GM19043 (cell line): Measurements from ENCODE around the gene BCAS4.

Source experiments
- ATAC-seq: cut with Tn5 transposase; IDR thresholded peaks from one replicate; pipeline ENCODE4 v1.9.1; 2021; ENCODE audit warnings: low read depth; ENCODE audit not compliant: unreplicated experiment

Gene BCAS4

DNA sequence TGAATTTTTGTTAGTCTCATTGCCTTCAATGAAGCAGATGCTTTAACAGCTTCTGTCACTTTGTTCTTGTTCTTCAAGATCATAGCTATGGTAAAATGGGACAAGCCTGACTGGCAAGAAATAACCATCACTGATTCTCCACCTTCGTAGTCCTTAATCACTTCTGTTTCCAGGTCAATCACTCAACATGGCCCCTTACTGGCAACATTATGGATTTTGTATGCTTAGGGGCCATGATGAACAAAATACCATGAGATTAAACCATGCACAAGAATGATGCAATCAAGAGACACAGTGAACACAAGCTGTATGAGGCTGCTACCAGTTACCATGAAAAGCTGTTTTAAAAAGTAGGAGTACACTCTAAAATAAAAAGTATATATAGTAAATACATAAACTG, 103.6 kb downstream of the BCAS4 start:
- no peak for ATAC-seq

DNA sequence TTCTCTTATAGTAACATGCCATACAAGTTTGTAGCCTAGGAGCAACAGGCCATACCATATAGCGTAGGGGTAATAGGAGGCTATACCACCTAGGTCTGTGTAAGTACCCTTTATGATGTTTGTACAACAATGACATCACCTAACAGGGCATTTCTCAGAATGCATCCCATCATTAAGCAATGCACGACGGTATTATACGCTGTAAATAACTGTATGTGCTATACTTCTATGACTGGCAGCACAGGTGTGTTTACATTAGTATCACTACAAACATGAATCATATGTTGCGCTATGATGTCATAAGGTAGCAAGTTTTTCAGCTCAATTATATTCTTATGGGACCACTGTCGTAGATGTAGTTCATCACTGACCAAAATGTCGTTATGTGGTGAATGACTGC, 105.4 kb downstream of the BCAS4 start:
- no peak for ATAC-seq

DNA sequence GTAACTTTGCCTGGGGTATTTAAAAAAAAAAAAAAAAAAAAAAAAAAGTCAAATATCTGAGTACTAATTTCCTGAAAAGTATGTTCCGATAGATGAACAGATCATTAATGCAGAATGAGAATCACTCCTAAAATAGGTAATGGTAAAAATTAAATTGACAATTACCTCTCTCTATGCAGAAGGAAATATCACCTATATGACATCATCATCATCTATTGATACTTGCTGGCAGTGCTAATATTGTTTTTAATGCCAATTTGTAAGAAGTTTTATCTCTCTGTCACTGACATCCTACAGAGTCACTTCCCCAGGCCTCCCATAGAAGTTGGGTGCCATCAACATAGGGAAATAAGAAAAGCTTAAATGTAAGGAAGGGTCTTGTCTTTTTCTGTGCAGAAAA, 106.4 kb downstream of the BCAS4 start:
- ATAC-seq = no peak

DNA sequence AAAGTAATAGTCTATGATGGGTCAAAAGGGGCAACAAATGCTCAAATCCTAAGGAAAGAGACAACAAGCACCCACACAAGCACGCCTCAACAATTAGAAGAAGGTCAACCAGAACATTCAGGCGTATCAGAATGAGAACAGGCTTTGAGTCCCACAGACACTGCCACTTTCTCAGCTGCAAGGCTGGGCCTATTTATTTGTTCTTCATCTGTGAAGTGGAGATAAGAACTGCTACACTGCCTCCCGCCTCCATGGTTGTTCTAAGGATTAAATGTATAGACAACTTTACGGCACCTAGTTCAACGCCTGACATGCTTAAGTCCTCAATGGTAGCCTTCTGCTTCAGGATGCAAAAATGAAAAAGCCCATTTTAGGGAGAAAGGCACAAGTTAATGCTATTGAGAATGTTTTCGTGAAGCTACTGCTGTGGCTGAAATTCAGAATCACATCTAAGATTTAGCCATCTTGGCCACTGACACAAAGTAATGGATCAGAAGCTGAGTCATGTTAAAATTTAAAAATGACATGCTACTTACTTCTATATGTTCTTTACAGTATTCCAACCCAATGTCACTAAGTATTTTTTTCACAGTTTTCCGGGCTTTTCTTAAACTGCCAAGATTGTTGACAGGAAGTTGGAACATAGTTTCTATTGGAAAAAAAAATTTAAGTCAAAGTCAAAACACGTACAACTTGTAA, 108.6 kb downstream of the BCAS4 start:
- ATAC-seq = no peak

DNA sequence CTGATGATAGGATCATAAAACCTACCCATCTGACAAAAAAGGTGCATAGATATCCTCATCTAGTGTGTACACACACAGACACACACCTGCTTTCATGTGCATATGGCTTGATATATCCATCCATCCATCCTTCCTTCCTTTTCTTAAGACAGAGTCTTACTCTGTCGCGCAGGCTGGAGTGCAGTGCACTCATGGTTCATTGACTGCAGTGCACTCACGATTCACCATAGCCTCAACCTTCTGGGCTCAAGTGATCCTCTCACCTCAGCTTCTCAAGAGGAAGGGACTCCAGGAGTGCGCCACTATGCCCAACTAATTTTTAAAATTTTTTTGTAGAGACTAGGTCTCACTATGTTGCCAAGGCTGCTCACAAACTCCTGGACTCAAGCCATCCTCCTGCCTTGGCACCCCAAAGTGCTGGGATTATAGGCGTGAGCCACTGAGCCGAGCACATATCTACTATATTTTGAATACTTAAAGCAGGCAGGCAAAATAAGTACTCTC, 109.3 kb downstream of the BCAS4 start:
- ATAC-seq = no peak

DNA sequence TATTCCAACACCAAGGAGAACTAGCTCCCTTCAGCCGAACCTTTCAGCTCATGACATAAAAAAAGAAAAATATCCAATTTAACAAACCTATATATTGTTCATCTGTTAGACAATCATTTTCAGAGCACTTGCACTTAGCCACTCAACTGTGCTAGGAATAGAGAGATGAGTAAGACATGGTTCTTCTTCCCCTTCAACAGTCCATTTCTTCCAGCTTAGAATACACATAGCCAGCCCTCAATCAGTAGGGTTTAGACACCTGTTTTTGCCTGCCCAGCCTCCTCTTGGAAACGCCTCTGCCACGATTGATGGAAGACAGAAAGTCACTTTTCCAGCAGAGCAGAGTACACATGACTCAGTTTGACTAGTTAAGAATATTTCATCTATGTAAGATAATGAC, 114.6 kb downstream of the BCAS4 start:
- no peak for ATAC-seq

DNA sequence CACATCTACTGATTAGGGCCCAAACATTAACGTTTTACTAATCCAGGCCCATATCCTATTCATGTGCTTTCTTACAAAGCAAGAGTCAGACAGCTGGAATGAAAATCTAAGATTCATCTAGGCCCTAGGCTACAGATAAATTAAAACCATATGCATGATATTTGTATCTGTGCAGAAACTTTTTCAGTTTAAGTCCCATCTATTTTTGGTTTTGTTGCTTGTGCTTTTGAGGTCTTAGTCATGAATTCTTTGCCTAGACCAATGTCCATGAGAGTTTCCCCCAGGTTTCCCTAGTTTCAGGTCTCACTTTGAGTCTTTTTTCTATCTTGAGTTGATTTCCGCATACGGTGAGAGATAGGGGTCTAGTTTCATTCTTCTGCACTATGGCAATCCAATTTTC, 116.2 kb downstream of the BCAS4 start:
- no peak for ATAC-seq

DNA sequence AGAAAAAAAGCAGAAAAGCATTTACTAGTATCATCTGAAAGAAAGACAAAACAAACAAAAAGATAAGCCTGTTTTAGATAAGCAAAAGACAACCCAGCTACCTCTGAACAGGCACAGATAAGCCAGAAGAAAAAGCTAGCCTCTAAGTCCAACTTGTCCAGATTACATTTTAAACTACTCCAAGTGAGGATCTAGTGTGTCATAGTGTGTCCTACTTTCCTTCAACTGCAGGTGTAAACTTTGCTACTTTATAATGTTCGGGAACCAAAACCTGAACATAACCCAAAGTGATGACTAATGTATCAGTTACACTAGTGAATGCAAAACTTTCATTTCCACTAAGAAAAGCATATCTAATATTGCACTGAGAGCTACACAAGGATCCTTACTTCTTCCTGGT, 116.9 kb downstream of the BCAS4 start:
- peak; percentile 46 for ATAC-seq

DNA sequence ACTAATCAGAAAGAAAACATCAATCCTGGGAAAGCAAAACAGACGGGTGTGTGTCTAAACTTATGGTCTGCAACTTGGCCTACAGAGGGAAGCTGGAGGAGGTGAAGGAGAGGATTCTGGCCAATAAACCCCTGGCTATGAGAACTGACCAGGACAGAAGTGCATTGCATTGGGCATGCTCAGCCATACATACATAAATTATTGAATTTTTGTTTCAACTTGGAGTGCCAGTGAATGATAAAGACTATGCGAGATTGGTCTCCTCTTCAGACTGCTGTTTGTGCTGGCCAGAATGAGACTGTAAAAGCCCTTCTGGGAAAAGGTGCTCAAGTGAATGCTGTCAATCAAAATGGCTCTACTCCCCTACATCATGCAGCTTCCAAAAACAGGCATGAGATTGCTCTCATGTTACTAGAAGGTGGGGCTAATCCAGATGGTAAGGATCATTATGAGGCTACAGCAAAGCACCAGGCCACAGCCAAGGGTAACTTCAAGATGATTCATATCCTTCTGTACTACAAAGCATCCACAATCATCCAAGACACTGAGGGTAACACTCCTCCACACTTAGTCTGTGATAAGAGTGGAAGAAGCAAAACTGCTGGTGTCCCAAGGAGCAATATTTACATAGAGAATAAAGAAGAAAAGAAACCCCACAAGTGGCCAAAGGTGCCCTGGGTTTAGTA, 119.0 kb downstream of the BCAS4 start:
- ATAC-seq = no peak

DNA sequence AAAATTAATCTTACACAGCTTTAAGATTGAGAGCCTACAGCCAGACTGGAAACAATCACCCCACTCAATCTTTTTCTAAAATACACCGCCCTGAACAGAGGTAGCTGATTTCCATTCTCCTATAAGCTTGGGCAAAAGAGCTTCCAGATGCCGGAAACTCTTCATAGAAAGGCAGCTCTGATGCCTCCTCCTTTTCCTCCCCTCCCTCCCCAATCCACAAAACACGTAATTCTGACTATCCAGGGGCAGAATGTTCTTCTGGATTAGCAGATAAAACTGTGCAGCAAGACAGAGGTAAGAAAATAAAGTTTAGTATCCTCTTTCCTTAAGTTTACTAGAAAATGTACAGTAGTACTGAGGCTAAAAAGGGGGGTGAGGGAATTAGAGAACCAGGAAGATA, 120.6 kb downstream of the BCAS4 start:
- no peak for ATAC-seq

DNA sequence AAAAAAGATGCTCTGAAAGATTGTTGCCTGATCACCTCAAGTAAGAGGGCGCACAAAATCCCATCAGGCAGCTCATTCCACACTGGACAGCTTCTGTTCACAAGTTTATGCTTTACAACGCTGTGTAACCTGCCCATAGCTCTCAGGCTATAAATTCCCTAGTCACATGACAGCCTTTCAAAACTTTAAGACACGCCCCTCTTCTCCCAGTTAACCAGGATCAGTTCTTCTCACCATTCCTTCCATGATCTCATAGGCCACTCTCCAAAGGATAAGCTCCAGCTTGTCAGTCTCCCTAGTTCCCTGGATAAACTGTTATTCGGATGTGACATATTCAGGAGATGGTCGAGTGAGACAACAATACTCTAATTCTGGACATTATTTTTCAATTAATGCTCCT, 121.4 kb downstream of the BCAS4 start:
- ATAC-seq = no peak

DNA sequence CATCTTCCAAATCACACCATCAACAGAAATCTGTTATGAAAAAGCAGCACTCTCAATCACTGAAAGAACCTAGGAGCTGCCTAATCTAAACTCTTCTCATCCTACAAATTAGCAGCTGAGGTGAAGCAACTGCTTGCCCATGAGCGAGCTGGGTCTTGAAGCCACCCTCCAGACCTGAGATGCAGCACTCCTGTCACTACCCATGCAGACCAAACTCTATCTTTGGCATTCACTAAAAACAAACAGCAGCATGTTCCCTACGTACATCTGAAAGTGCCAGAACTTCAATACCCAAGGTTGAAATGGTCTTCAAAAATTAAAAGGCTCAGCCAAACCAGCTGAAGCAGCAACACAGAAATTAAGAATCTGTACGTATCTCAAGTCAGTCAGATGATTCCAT, 122.1 kb downstream of the BCAS4 start:
- ATAC-seq = no peak

DNA sequence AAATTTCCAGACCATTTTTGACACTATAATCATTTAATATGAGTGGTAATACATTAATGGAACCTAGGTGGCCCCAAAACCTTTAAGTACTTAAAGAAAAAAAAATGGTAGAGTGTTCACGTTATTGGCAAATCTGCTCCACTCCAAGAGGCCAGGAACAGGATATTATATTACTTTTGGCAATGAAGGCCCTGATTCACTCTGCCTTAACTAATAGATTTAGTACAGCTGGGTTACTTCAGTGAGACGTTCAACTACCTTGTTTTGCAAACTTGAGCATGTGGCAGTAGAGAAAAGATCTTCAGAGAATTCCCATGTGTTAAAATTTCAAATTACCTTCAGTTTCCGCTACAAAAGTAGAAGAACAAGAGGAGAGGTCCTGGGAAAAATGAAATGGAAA, 123.5 kb downstream of the BCAS4 start:
- ATAC-seq = no peak

DNA sequence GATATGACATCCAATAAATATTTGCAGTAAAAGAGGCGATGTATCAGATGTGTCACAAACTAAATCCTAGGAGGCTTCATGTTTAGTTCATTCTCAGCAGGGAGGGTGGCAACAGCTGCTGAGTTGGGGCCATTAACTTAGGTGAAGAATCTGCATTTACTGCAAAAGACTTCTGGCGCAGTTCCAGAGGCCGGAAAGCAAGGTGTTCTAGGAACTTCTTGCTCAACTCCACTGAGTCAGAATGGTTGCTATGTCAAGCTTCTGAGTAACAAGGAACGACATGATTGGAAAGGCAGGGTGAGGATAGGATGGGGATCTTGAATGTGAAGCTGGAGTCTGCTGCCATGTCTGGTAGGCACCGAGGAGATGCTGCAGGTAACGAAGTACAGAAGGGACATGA, 124.7 kb downstream of the BCAS4 start:
- no peak for ATAC-seq

DNA sequence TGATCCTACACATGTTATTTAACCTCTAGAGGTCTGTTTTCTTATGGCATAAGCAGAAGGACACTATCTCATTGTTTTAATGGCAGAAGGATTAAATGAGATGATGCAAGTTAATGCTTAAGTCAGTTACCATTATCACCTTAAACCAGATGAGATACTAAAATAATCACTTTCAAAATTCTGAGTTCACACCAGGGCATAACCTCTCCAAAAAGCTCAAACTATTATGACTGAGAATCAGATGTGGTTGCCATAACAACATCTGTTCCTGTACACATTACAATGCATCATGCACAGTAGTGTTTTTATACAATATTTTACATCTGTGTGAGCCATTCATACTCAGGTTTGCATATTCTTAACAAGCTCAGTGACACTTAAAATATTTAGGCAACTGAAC, 126.1 kb downstream of the BCAS4 start:
- no peak for ATAC-seq

DNA sequence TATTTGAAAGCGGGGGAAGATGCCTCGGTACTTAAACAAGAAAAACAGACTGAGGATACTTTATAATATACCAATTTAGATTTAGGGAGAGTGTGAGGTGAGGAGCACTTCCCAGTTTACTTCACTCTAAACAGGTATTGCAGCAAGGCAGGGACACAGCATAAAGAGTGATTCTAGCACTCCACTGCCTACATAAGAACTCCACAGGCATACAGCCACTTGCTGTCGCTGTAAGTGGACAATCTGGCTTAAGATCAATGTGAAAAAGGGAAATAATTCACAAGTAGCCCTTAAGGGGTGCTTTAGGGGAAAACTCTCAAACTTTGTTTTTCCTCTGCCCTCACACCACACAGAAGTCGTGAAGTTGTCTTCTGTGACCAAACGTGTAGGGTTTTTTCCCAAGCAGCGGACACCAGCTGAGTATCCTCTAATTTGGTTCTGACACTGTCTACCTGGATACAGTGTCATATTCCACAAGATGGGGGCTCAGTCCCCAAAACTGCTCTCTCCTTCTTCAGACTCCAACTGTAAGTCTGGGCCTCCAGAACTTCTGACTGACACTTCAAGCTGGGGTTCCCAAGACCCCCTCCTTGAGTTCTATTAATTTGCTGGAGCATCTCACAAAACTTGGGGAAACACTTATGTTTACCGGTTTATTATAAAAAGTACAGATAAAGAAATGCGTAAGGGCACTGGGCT, 127.1 kb downstream of the BCAS4 start:
- ATAC-seq = no peak

DNA sequence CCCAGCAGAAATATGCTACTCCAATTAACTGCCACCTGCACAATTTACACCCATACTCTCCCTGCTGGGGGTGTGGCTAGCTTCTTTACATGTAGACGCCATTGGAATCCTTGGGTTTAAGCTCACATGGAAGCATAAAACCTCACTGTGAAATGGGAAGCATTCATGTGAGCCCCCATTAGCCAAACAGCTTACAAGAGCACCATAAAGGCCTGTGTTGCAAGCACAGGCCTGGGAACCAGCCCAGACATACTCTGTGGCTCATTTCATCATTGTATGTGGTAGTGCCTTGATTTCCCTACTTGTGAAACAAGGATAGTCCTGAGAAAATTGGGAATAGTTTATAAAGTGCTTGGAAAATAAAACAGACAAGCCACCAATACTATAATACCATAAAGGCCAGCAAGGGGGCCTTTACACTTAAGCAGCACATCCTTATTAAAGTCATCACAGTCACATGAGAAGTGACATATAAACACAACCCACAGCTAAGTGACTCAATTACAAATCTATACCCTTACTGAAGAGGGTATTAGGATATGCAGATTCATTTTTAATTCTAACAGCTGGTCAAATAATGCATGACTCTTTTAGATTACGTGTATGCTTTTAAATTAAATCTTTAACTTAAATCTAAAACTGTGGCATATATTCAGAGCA, 129.5 kb downstream of the BCAS4 start:
- no peak for ATAC-seq

DNA sequence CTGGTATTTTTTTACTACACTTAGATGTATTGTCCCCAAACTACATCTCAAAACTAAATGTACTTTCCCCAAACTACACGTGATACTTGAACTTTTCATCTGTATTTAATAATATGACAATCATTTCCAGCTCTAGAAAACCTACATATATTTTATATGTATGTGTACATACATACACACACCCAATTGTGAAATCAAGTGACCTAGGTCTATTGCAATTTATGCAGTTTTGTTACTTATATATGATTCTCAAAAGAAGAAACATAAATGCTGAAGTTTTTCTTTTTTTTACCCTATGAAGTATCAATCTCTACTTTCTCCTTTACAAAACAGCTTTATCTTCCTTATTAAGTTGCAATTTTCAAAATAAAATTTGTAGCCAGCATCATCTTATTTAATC, 131.7 kb downstream of the BCAS4 start:
- no peak for ATAC-seq
